ENCODE data around the gene CD248. TPM values are rescaled to one million over a fixed set of nuclear protein-coding genes. Genes with fewer than 3 reads are reported as not detected.

The CD248 gene
- total RNA-seq, 2 donors from 2014 or later: 4.9 to 8.8 TPM

GRCh38 chr11:66318600-66318970 is 1.7 kb upstream of the CD248 start:
- H3K27ac ChIP-seq: peak overlapping the region; percentile 57
- DNase-seq: no peak
- TF ChIP-seq CTCF (IDR thresholded peaks at IDR 0.05): no peak
- intact Hi-C loops (cut with DNase I): no loop called here
- no peaks in the 10 kb centered on the region for H3K27me3 ChIP-seq
- H3K4me1 ChIP-seq: no peaks in the 10 kb centered on the region
- H3K36me3 ChIP-seq: no peaks in the 10 kb centered on the region
- H3K9me3 ChIP-seq: no peaks in the 10 kb centered on the region
- no peak overlapping the region for H3K4me3 ChIP-seq
- no peak overlapping the region for H3K9ac ChIP-seq (ENCODE audit: low read depth in 2 of 2, low read length in 2 of 2)

GRCh38 chr11:66317723-66318599 is 1.1 kb upstream of the CD248 start:
- H3K4me3 ChIP-seq: no peak overlapping the region
- no peaks in the 10 kb centered on the region for H3K27me3 ChIP-seq
- H3K27ac ChIP-seq: peak overlapping the region; percentile 57
- H3K9ac ChIP-seq (ENCODE audit: low read depth in 2 of 2, low read length in 2 of 2): peak overlapping the region in 1 of 2 donors; percentile 24
- DNase-seq: peak; percentile 46
- intact Hi-C loops (cut with DNase I): no loop called here
- no peak for TF ChIP-seq CTCF (IDR thresholded peaks at IDR 0.05)
- no peaks in the 10 kb centered on the region for H3K36me3 ChIP-seq
- H3K9me3 ChIP-seq: no peaks in the 10 kb centered on the region
- peaks cover 4% of the 10 kb centered on the region for H3K4me1 ChIP-seq

- Histone ChIP-seq H3K36me3 (no peaks in the 10 kb centered on the region), H3K27ac (peak overlapping the region; percentile 57), H3K9ac (ENCODE audit: low read depth in 2 of 2, low read length in 2 of 2) (no peak overlapping the region), H3K27me3 (no peaks in the 10 kb centered on the region), H3K9me3 (no peaks in the 10 kb centered on the region), H3K4me1 (peaks cover 5% of the 10 kb centered on the region), H3K4me3 (no peak overlapping the region)
- intact Hi-C loops (cut with DNase I): no loop called here
- DNase-seq: no peak
- TF ChIP-seq CTCF (IDR thresholded peaks at IDR 0.05): no peak
These were observed 478 bp upstream of the CD248 start for GRCh38 chr11:66317322-66317722.

- DNase-seq: no peak
- Histone ChIP-seq H3K9me3 (no peaks in the 10 kb centered on the region), H3K9ac (ENCODE audit: low read depth in 2 of 2, low read length in 2 of 2) (peak overlapping the region; percentile 66), H3K4me1 (peaks cover 5% of the 10 kb centered on the region), H3K4me3 (peak overlapping the region; percentile 31), H3K27me3 (no peaks in the 10 kb centered on the region), H3K36me3 (no peaks in the 10 kb centered on the region), H3K27ac (peak overlapping the region; percentile 46)
- intact Hi-C loops (cut with DNase I): no loop called here
- no peak for TF ChIP-seq CTCF (IDR thresholded peaks at IDR 0.05)
These were observed 678 bp downstream of the CD248 start for GRCh38 chr11:66315921-66316811.

- DNase-seq: no peak
- H3K4me1 ChIP-seq: peaks cover 5% of the 10 kb centered on the region
These were observed 1.4 kb downstream of the CD248 start for GRCh38 chr11:66315498-66315885.

More at GRCh38 chr11:66315498-66315885, 1.4 kb downstream of the CD248 start:
- no peak for TF ChIP-seq CTCF (IDR thresholded peaks at IDR 0.05)
- Histone ChIP-seq H3K27me3 (no peaks in the 10 kb centered on the region), H3K4me3 (no peak overlapping the region), H3K27ac (no peak overlapping the region), H3K36me3 (no peaks in the 10 kb centered on the region), H3K9ac (ENCODE audit: low read depth in 2 of 2, low read length in 2 of 2) (peak overlapping the region; percentile 56 to 66), H3K9me3 (no peaks in the 10 kb centered on the region)
- intact Hi-C loops (cut with DNase I): no loop called here

Measured in colonic mucosa (tissue), 4 donors.